Sigmoid colon (tissue), 7 donors: ENCODE results near the gene SRSF7. TPM values are rescaled to one million over a fixed set of nuclear protein-coding genes. Genes with fewer than 3 reads are reported as not detected.

Source experiments
- DNase-seq: peaks from one replicate; pipeline ENCODE4 v3.0.0-alpha.2; 2019
- H3K27ac ChIP-seq, 4 donors: fragments of 200-600 bp; sonication (generic); one replicate each; pipeline ENCODE4 v1.5.1; 2016 to 2019; ENCODE audit warnings: mild to moderate bottlenecking in 1 of 4
- H3K27me3 ChIP-seq, 3 donors: fragments of 200-600 bp; sonication (generic); one replicate each; pipeline ENCODE4 v1.5.1; 2019; ENCODE audit warnings: mild to moderate bottlenecking in 1 of 3
- H3K36me3 ChIP-seq, 4 donors: fragments of 200-600 bp; sonication (generic); one replicate each; pipeline ENCODE4 v1.5.1; 2016 to 2019
- H3K4me1 ChIP-seq, 4 donors: fragments of 200-600 bp; sonication (generic); one replicate each; pipeline ENCODE4 v1.5.1; 2017 to 2019
- H3K4me3 ChIP-seq, 4 donors: fragments of 200-600 bp; sonication (generic); one replicate each; pipeline ENCODE4 v1.5.1; 2017 to 2019; ENCODE audit warnings: mild to moderate bottlenecking in 2 of 4, moderate library complexity in 1 of 4
- H3K9me3 ChIP-seq, 4 donors: fragments of 200-600 bp in 3 of 4; sonication (generic) in 3 of 4; one replicate each; pipeline versions ENCODE4 v1.5.1 to v1.6.1; 2013 to 2019
- EP300 ChIP-seq, 4 donors: sonication (generic); formaldehyde crosslinking; IDR thresholded peaks; one replicate each; pipeline ENCODE4 v1.6.1; 2017; ENCODE audit warnings: antibody characterized with exemption in 4 of 4
- POLR2A ChIP-seq, 2 donors: fragments of 450-650 bp; IDR thresholded peaks; one replicate each; pipeline ENCODE4 v1.6.1; 2016; ENCODE audit warnings: antibody characterized with exemption in 2 of 2, mild to moderate bottlenecking in 2 of 2, moderate library complexity in 2 of 2
- POLR2AphosphoS5 ChIP-seq, 4 donors: sonication (generic); formaldehyde crosslinking; IDR thresholded peaks; one replicate each; pipeline ENCODE4 v1.6.1; 2017; ENCODE audit warnings: antibody characterized with exemption in 4 of 4
- WGBS, 2 donors: extraction: QIAGEN DNeasy Blood & Tissue Kit; methylation state at CpG; one replicate each; pipeline ENCODE4 v1.1.7; 2013; 5-methylcytosine and 5-hydroxymethylcytosine counted together
- intact Hi-C: fragments of 100-400 bp; cut with DNase I; formaldehyde crosslinking; loops from one replicate; pipeline ENCODE4 v1.15.1; 2023
- polyA plus RNA-seq, 3 donors: library from polyadenylated mRNA; stranded (reverse); fragments of 200-250 nt; gene quantifications; one replicate each; pipeline ENCODE4 v1.2.3, GENCODE V29; 2013
- total RNA-seq, 4 donors: library from RNA; depleted of rRNA; stranded (reverse); fragments of >200 nt; gene quantifications; one replicate each; pipeline ENCODE4 v1.1.0, GENCODE V29; 2016
- TF ChIP-seq, protein P1 (sequence below), 4 experiments: fragments of 450-650 bp in 3 of 4; fragments of 200-600 bp in 1 of 4; IDR thresholded peaks; one replicate each; pipeline ENCODE4 v1.5.1; 2016 to 2019; ENCODE audit warnings: antibody characterized with exemption in 4 of 4, mild to moderate bottlenecking in 3 of 4, moderate library complexity in 2 of 4
- donor health status: healthy with polysubstance abuse.
- donor health status: Bipolar disorder and iron deficiency.
- donor health status: healthy.

SRSF7 gene
- total and polyA plus RNA-seq, 7 donors = 55.9 to 146 (median 83.8) TPM

DNA sequence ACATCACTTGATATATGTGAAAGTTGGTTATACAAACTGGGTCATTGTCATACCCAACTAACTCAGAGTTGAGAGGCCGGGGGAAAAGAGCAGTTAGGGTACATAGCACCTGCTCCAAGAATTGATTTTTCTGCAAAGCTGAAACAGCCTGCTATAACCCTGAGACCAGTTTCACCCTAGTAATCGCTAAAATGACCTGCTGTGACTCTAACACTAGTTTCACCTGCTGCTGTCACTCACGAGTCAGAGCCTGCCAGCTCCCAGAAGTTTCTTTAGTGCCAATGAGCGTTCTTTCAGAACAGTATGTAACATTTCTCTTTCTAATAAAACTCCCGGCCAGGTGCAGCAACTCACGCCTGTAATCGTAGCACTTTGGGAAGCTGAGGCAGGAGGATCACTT is 28.0 kb downstream of the SRSF7 start:
- Histone ChIP-seq H3K27ac (no peak overlapping the region), H3K36me3 (no peaks in the 10 kb centered on the region), H3K4me1 (peaks cover 0 to 23% (median 13%) of the 10 kb centered on the region in 4 donors), H3K9me3 (no peaks in the 10 kb centered on the region), H3K4me3 (no peak overlapping the region), H3K27me3 (no peaks in the 10 kb centered on the region)
- WGBS, 2 donors = 85% methylated on average over 7 of the region's 7 CpGs
- TF ChIP-seq, protein P1, sequence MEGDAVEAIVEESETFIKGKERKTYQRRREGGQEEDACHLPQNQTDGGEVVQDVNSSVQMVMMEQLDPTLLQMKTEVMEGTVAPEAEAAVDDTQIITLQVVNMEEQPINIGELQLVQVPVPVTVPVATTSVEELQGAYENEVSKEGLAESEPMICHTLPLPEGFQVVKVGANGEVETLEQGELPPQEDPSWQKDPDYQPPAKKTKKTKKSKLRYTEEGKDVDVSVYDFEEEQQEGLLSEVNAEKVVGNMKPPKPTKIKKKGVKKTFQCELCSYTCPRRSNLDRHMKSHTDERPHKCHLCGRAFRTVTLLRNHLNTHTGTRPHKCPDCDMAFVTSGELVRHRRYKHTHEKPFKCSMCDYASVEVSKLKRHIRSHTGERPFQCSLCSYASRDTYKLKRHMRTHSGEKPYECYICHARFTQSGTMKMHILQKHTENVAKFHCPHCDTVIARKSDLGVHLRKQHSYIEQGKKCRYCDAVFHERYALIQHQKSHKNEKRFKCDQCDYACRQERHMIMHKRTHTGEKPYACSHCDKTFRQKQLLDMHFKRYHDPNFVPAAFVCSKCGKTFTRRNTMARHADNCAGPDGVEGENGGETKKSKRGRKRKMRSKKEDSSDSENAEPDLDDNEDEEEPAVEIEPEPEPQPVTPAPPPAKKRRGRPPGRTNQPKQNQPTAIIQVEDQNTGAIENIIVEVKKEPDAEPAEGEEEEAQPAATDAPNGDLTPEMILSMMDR (IDR thresholded peaks at IDR 0.05) = no peak
- TF ChIP-seq POLR2A (IDR thresholded peaks at IDR 0.05) (no peak), POLR2AphosphoS5 (IDR thresholded peaks at IDR 0.05) (no peak), EP300 (IDR thresholded peaks at IDR 0.05) (no peak)
- intact Hi-C loops = no loop called here
- no peak for DNase-seq

- H3K9me3 ChIP-seq = no peaks in the 10 kb centered on the region
- no peak overlapping the region for H3K4me3 ChIP-seq
- H3K36me3 ChIP-seq = no peaks in the 10 kb centered on the region
- H3K27ac ChIP-seq = peak overlapping the region in 1 of 4 donors; percentile 5
- 54 to 84% methylated on average over 9 of the region's 9 CpGs for WGBS, 2 donors
- intact Hi-C loops = no loop called here
- no peak for TF ChIP-seq POLR2AphosphoS5 (IDR thresholded peaks at IDR 0.05)
- TF ChIP-seq EP300 (IDR thresholded peaks at IDR 0.05) = no peak
- TF ChIP-seq POLR2A (IDR thresholded peaks at IDR 0.05) = no peak
- TF ChIP-seq, protein P1 (IDR thresholded peaks at IDR 0.05) = no peak
- peaks cover 0 to 23% (median 13%) of the 10 kb centered on the region in 4 donors for H3K4me1 ChIP-seq
- DNase-seq = no peak
- H3K27me3 ChIP-seq = no peaks in the 10 kb centered on the region
Measured at GRCh38 chr2:38722271-38723061, 28.7 kb downstream of the SRSF7 start.

GRCh38 chr2:38720613-38721241 is 30.4 kb downstream of the SRSF7 start:
- Histone ChIP-seq H3K27me3 (no peaks in the 10 kb centered on the region), H3K4me1 (peaks cover 0 to 23% (median 13%) of the 10 kb centered on the region in 4 donors), H3K36me3 (no peaks in the 10 kb centered on the region), H3K4me3 (no peak overlapping the region), H3K9me3 (no peaks in the 10 kb centered on the region), H3K27ac (peak overlapping the region; percentile 32 to 67 (median 54))
- peak; percentile 92 for DNase-seq
- WGBS, 2 donors = 69% methylated on average over 4 of the region's 4 CpGs
- TF ChIP-seq POLR2A (IDR thresholded peaks at IDR 0.05) (no peak), POLR2AphosphoS5 (IDR thresholded peaks at IDR 0.05) (peak; percentile 29 to 62 (median 54)), EP300 (IDR thresholded peaks at IDR 0.05) (peak in 1 of 4 donors; percentile 64)
- TF ChIP-seq, protein P1 (IDR thresholded peaks at IDR 0.05) = no peak
- intact Hi-C loops = no loop called here

DNA sequence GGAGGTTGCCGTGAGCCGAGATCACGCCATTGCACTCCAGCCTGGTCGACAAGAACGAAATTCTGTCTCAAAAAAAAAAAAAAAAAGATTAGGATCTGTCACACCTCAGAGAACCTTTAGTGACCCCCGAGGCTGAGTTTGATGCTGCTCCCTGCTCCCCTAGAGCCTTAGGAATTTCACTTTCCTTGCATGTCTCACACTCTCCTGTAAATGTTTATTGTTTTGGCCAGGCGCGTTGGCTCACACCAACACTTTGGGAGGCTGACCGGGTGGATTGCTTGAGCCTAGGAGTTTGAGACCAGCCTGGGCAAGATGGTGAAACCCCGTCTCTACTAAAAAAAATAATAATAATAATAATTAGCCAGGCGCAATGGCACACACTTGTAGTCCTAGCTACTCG is 31.5 kb downstream of the SRSF7 start:
- TF ChIP-seq EP300 (IDR thresholded peaks at IDR 0.05) = no peak
- WGBS, 2 donors = 96 to 97% methylated on average over 12 of the region's 12 CpGs
- H3K27ac ChIP-seq = peak overlapping the region; percentile 32 to 67 (median 54)
- H3K4me1 ChIP-seq = peaks cover 0 to 23% (median 13%) of the 10 kb centered on the region in 4 donors
- no peak overlapping the region for H3K4me3 ChIP-seq
- H3K36me3 ChIP-seq = no peaks in the 10 kb centered on the region
- no peaks in the 10 kb centered on the region for H3K27me3 ChIP-seq
- no peak for DNase-seq
- intact Hi-C loops = no loop called here
- H3K9me3 ChIP-seq = no peaks in the 10 kb centered on the region

DNA sequence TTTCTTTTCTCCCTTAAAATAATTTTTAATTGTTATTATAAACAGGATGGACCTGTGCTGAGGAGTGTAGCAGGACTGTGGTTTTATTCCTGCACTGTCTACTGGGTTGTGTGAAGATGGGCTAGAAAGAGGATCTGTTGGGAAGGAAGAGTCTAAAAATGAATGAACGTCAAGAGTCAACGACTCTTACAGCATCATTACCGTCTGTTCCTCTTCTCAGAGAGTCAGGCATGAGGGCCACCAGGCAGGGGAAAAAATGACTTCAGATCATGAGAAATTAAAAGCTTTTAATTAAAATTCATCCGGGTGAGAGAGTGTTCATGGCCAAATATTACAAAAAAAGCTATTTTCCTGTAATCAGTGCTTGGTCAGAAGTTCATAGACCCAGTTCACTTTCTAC is 32.6 kb downstream of the SRSF7 start:
- WGBS, 2 donors = 86 to 92% methylated on average over 4 of the region's 4 CpGs
- Histone ChIP-seq H3K9me3 (no peaks in the 10 kb centered on the region), H3K27ac (no peak overlapping the region), H3K4me1 (peaks cover 0 to 23% (median 13%) of the 10 kb centered on the region in 4 donors), H3K36me3 (no peaks in the 10 kb centered on the region), H3K4me3 (no peak overlapping the region), H3K27me3 (no peaks in the 10 kb centered on the region)
- TF ChIP-seq, protein P1 (IDR thresholded peaks at IDR 0.05) = no peak
- TF ChIP-seq POLR2AphosphoS5 (IDR thresholded peaks at IDR 0.05) (no peak), POLR2A (IDR thresholded peaks at IDR 0.05) (no peak), EP300 (IDR thresholded peaks at IDR 0.05) (no peak)
- intact Hi-C loops = no loop called here
- no peak for DNase-seq
